Testis (tissue), 2 donors: ENCODE measurements around the gene ZNF771.

ENCODE experiments used
- POLR2A ChIP-seq: fragments of 450-650 bp; IDR thresholded peaks from one replicate; pipeline ENCODE4 v1.6.1; 2017; ENCODE audit warnings: antibody characterized with exemption, mild to moderate bottlenecking, moderate library complexity
- TF ChIP-seq, protein P1 (sequence below), 3 experiments: fragments of 450-650 bp in 2 of 3; fragments of 200-600 bp in 1 of 3; sonication (generic) in 1 of 3; IDR thresholded peaks; one replicate each; pipeline ENCODE4 v1.5.1; 2016 to 2019; ENCODE audit warnings: antibody characterized with exemption in 3 of 3, mild to moderate bottlenecking in 2 of 3, moderate library complexity in 1 of 3

DNA sequence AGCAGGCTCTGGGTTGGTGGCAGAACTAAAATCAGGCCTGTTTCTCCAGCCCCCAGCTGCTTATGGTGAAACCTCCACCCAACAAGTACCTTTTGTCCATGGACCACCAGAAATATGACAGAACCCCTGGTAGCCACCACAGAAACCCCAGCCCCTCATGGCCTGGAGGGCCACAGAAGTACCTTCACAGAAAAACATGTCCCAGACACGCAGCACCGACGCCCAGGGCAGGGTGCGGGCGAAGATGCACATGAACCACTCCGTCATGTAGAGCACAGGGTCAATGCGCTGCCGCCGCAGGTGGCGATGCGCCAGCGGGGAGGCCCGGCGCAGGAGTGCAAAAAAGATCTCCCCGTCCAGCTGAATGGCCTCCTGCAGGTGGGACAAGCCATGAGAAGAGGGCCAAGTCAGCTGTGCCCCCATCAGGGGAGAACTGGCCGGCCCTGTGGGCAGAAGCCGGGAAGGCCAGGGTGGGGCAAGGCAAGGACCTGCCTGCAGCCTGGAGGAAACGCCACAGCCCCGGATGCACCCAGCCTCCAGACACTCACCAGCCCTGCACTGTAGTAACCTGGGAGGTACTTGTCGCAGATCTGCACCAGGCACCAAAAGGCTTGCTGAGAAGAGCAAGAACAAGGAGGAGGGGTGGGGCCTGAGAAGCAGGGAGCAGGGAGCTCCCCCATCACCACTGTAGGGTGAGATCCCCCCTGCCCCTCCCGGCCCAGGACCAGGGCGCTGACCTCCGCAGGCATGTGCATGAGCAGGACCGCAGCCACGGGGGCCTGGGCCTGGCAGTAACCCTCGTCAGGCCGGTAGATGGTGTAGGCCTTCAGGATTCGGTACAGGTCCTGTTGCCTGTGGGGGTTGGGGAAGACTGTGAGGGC, 48.2 kb upstream of the ZNF771 start:
- no peak for TF ChIP-seq POLR2A
- TF ChIP-seq, protein P1, sequence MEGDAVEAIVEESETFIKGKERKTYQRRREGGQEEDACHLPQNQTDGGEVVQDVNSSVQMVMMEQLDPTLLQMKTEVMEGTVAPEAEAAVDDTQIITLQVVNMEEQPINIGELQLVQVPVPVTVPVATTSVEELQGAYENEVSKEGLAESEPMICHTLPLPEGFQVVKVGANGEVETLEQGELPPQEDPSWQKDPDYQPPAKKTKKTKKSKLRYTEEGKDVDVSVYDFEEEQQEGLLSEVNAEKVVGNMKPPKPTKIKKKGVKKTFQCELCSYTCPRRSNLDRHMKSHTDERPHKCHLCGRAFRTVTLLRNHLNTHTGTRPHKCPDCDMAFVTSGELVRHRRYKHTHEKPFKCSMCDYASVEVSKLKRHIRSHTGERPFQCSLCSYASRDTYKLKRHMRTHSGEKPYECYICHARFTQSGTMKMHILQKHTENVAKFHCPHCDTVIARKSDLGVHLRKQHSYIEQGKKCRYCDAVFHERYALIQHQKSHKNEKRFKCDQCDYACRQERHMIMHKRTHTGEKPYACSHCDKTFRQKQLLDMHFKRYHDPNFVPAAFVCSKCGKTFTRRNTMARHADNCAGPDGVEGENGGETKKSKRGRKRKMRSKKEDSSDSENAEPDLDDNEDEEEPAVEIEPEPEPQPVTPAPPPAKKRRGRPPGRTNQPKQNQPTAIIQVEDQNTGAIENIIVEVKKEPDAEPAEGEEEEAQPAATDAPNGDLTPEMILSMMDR (IDR thresholded peaks at IDR 0.05) = no peak
